Endothelial cell of umbilical vein (primary cell): ENCODE results near the gene LRRC27. TPM values are rescaled to one million over a fixed set of nuclear protein-coding genes. Genes with fewer than 3 reads are reported as not detected.

Experiments used
- BruUV-seq: library from RNA; stranded (reverse); fragments of 400-500 nt; replicated peaks from 2 replicates; lab custom pipeline; 2021; lab: Mats Ljungman, UMichigan
- CTCF ChIA-PET: fragments of 300-600, 350-600 bp; sonication (Branson Sonifier 250); formaldehyde crosslinking; loops from one replicate; lab custom pipeline; 2021; ENCODE audit warnings: antibody characterized with exemption, inconsistent platforms; lab: Charles Lee
- POLR2A ChIA-PET: fragments of 300-600, 350-600 bp; sonication (Branson Sonifier 250); formaldehyde crosslinking; loops from one replicate; lab custom pipeline; 2021; ENCODE audit warnings: antibody characterized with exemption, inconsistent platforms; lab: Charles Lee
- DNase-seq: peaks from one replicate; pipeline ENCODE4 v3.0.0-alpha.2; 2011; ENCODE audit warnings: low read depth, low spot score
- FAIRE-seq: peaks from 2 replicates; lab custom pipeline; 2011; peaks lifted over from hg19 to GRCh38; lab: Jason Lieb, UNC
- H2AFZ ChIP-seq: 2 replicates; pipeline ENCODE4 v1.6.0; 2012; ENCODE audit warnings: low read depth, low read length, control low read depth, inconsistent platforms
- H3K27ac ChIP-seq: 2 replicates; pipeline ENCODE4 v1.5.1; 2011; ENCODE audit warnings: low read depth, mild to moderate bottlenecking, control low read depth, low read length, moderate library complexity; ENCODE audit not compliant: insufficient read depth
- H3K27me3 ChIP-seq, 2 experiments: 2 replicates each; pipeline versions ENCODE4 v1.6.0 to v1.6.1; 2011; ENCODE audit warnings: low read length in 2 of 2, mixed read lengths in 1 of 2; ENCODE audit not compliant: control insufficient read depth in 2 of 2, insufficient read depth in 2 of 2
- H3K36me3 ChIP-seq, 2 experiments: 2 replicates in 1 of 2; 3 replicates in 1 of 2; pipeline ENCODE4 v1.5.1; 2011; ENCODE audit warnings: low read length in 2 of 2, mild to moderate bottlenecking in 1 of 2, moderate library complexity in 1 of 2; ENCODE audit not compliant: control insufficient read depth in 2 of 2, insufficient read depth in 2 of 2; ENCODE audit errors: extremely low read depth in 1 of 2
- H3K4me1 ChIP-seq: 3 replicates; pipeline ENCODE4 v1.5.1; 2011; ENCODE audit warnings: mild to moderate bottlenecking, low read length; ENCODE audit not compliant: control insufficient read depth, insufficient read depth; ENCODE audit errors: extremely low read depth
- H3K4me2 ChIP-seq: 2 replicates; pipeline ENCODE4 v1.6.1; 2011; ENCODE audit warnings: low read length, control low read depth, mixed read lengths; ENCODE audit not compliant: insufficient read depth
- H3K4me3 ChIP-seq, 3 experiments: fragments of 200-600 bp in 1 of 3; sonication (generic), shearing (Covaris generic) in 1 of 3; replicated peaks in 1 of 3; 2 replicates each; pipeline ENCODE4 v1.5.1; 2011 to 2016; ENCODE audit warnings: control low read depth in 3 of 3, low read length in 3 of 3, mild to moderate bottlenecking in 2 of 3, inconsistent platforms in 1 of 3, low read depth in 1 of 3, moderate library complexity in 1 of 3; ENCODE audit not compliant: insufficient read depth in 1 of 3
- H3K79me2 ChIP-seq: 2 replicates; pipeline ENCODE4 v1.6.0; 2012; ENCODE audit warnings: low read length, inconsistent platforms; ENCODE audit not compliant: control insufficient read depth, insufficient read depth
- H3K9ac ChIP-seq: replicated peaks from 2 replicates; pipeline ENCODE3; 2011; ENCODE audit warnings: low read length, control low read depth; ENCODE audit not compliant: insufficient read depth; ENCODE audit errors: extremely low read depth
- H3K9me1 ChIP-seq: replicated peaks from 3 replicates; pipeline ENCODE4 v1.6.0; 2011; ENCODE audit warnings: mild to moderate bottlenecking, low read length; ENCODE audit not compliant: control insufficient read depth, insufficient read depth; ENCODE audit errors: extremely low read depth
- H3K9me3 ChIP-seq: replicated peaks from 2 replicates; pipeline ENCODE4 v1.5.1; 2012; ENCODE audit warnings: low read length, inconsistent platforms; ENCODE audit not compliant: control insufficient read depth, insufficient read depth
- H4K20me1 ChIP-seq: replicated peaks from 2 replicates; pipeline ENCODE3; 2011; ENCODE audit warnings: mild to moderate bottlenecking, low read length; ENCODE audit not compliant: control insufficient read depth, insufficient read depth; ENCODE audit errors: extremely low read depth
- EZH2 ChIP-seq: IDR thresholded peaks from 2 replicates; pipeline ENCODE4 v1.6.1; 2012; ENCODE audit warnings: borderline replicate concordance, low read depth, mild to moderate bottlenecking, moderate library complexity, low read length, inconsistent platforms; ENCODE audit not compliant: severe bottlenecking
- FOS ChIP-seq: IDR thresholded peaks from 2 replicates; pipeline ENCODE4 v1.6.1; 2011; ENCODE audit warnings: mild to moderate bottlenecking, low read length, moderate library complexity, borderline replicate concordance; ENCODE audit not compliant: insufficient read depth
- GATA2 ChIP-seq: IDR thresholded peaks from 2 replicates; pipeline ENCODE4 v1.7.0; 2011; ENCODE audit warnings: low read depth, mild to moderate bottlenecking, moderate library complexity, mixed read lengths, low read length; ENCODE audit not compliant: insufficient read length, insufficient read depth
- JUN ChIP-seq: IDR thresholded peaks from 2 replicates; pipeline ENCODE4 v1.6.1; 2011; ENCODE audit warnings: borderline replicate concordance, low read depth; ENCODE audit not compliant: insufficient read length, insufficient read depth
- MYC ChIP-seq: IDR thresholded peaks from one replicate; pipeline ENCODE4 v1.6.1; 2011; ENCODE audit warnings: mild to moderate bottlenecking, low read depth, low read length
- POLR2A ChIP-seq: IDR thresholded peaks from 2 replicates; pipeline ENCODE4 v1.6.1; 2012; ENCODE audit warnings: low read depth, mild to moderate bottlenecking, control low read depth, low read length
- POLR2AphosphoS5 ChIP-seq: IDR thresholded peaks from 2 replicates; pipeline ENCODE4 v1.6.1; 2012; ENCODE audit warnings: low read depth, mild to moderate bottlenecking, control low read depth, low read length, moderate library complexity; ENCODE audit not compliant: insufficient read depth
- dilution Hi-C: fragments of 300-500 bp; cut with MboI; formaldehyde crosslinking; loops from one replicate; pipeline ENCODE4 v1.15.0; 2019; ENCODE audit warnings: low sequenced_read_pairs; ENCODE audit not compliant: extremely low pct_ligation_motif_present
- intact Hi-C: fragments of 100-400 bp; cut with micrococcal nuclease; formaldehyde crosslinking; loops from one replicate; pipeline ENCODE4 v1.10.0; 2022
- polyA plus RNA-seq, 4 experiments: library from polyadenylated mRNA; depleted of rRNA in 3 of 4; stranded (reverse) in 3 of 4; unstranded in 1 of 4; fragments of >200 nt; gene quantifications; 2 replicates each; pipeline versions ENCODE4 v1.2.1 to v1.2.3, GENCODE V29; 2011 to 2012; ENCODE audit warnings: missing spikeins in 1 of 4
- total RNA-seq: library from RNA; stranded (reverse); gene quantifications from 2 replicates; pipeline ENCODE4 v1.2.3, GENCODE V29; 2021
- TF ChIP-seq, protein P1 (sequence below): IDR thresholded peaks from 2 replicates; pipeline ENCODE4 v1.6.1; 2011; ENCODE audit not compliant: insufficient read depth, insufficient read length
- TF ChIP-seq, protein P2 (sequence below), 2 donors: IDR thresholded peaks; 1 replicate in 1 of 2; 2 replicates in 1 of 2; pipeline ENCODE4 v1.5.1; 2011; ENCODE audit warnings: low read length in 2 of 2, mild to moderate bottlenecking in 2 of 2, moderate library complexity in 2 of 2, control low read depth in 1 of 2, inconsistent platforms in 1 of 2, low read depth in 1 of 2; ENCODE audit not compliant: insufficient read depth in 1 of 2; ENCODE audit errors: extremely low read depth in 1 of 2

LRRC27 gene
- total and polyA plus RNA-seq, 2 donors (not counting 3 experiments of a cell fraction or from before 2014, with no cell fraction given), result 8.3 to 13.6 TPM

DNA sequence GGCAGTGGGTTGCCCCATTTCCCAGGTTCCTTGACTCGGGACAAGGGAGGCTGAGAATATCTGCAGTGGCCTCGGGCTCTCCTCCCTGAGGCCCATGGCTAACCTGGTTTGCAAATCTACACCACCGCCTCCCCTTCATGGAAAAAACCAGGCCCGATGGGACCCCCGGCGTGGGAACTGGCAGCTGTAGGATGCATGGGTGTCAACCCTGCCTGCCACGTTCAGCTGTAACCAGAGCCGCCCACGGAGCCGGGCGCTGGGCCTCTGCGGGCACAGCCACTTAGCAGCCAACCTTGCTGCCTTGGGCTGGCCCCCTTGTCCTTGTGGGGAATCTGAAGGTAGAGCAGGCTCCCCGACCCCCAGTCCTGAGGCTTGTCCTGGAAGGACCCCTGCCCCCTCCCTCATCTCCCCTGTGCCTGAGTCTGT, 66.6 kb downstream of the LRRC27 start:
- no peaks in the 10 kb centered on the region for H3K9me3 ChIP-seq
- DNase-seq, result no peak
- no peaks in the 10 kb centered on the region for H3K36me3 ChIP-seq
- CTCF ChIA-PET, result interaction anchor here (2.0 kb wide), 1 partner anchor 53 kb away, joined by 8 read pairs; no protein-coding TSS in a partner anchor
- intact Hi-C loops, result no loop called here
- no TSS peak for BruUV-seq
- dilution Hi-C loops, result no loop called here
- H3K4me3 ChIP-seq, result no peak overlapping the region
- no peak overlapping the region for H3K9ac ChIP-seq
- H3K9me1 ChIP-seq, result no peaks in the 10 kb centered on the region
- H3K27me3 ChIP-seq, result no peaks in the 10 kb centered on the region
- no peak for FAIRE-seq
- peaks cover 18% of the 10 kb centered on the region for H3K4me1 ChIP-seq
- no peak overlapping the region for H2AFZ ChIP-seq
- H3K27ac ChIP-seq, result no peak overlapping the region
- TF ChIP-seq, protein P1, sequence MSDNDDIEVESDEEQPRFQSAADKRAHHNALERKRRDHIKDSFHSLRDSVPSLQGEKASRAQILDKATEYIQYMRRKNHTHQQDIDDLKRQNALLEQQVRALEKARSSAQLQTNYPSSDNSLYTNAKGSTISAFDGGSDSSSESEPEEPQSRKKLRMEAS, result no peak
- TF ChIP-seq FOS (no peak), POLR2AphosphoS5 (no peak), GATA2 (no peak), JUN (no peak), EZH2 (no peak), MYC (no peak), POLR2A (no peak)
- TF ChIP-seq, protein P2, sequence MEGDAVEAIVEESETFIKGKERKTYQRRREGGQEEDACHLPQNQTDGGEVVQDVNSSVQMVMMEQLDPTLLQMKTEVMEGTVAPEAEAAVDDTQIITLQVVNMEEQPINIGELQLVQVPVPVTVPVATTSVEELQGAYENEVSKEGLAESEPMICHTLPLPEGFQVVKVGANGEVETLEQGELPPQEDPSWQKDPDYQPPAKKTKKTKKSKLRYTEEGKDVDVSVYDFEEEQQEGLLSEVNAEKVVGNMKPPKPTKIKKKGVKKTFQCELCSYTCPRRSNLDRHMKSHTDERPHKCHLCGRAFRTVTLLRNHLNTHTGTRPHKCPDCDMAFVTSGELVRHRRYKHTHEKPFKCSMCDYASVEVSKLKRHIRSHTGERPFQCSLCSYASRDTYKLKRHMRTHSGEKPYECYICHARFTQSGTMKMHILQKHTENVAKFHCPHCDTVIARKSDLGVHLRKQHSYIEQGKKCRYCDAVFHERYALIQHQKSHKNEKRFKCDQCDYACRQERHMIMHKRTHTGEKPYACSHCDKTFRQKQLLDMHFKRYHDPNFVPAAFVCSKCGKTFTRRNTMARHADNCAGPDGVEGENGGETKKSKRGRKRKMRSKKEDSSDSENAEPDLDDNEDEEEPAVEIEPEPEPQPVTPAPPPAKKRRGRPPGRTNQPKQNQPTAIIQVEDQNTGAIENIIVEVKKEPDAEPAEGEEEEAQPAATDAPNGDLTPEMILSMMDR (IDR thresholded peaks at IDR 0.05; ENCODE audit: extremely low read depth in 1 of 2, insufficient read depth in 1 of 2, low read depth in 1 of 2, low read length in 2 of 2), result no peak
- peaks cover 38% of the 10 kb centered on the region for H3K79me2 ChIP-seq
- no peaks in the 10 kb centered on the region for H4K20me1 ChIP-seq
- H3K4me2 ChIP-seq, result peak overlapping the region; percentile 66
- POLR2A ChIA-PET, result no interaction called here
